PC-3 (cell line): ENCODE data around the gene TNFRSF9. TPM values are rescaled to one million over a fixed set of nuclear protein-coding genes. Genes with fewer than 3 reads are reported as not detected.
A peak's percentile ranks its signal among the peaks of the same experiment; 100 is the strongest.

ENCODE experiments used
- ATAC-seq: fragments of 200-7000 bp; cut with Tn5 transposase; 2 replicates; pipeline ENCODE4 v1.9.1; 2020; ENCODE audit warnings: mild to moderate bottlenecking, moderate library complexity
- Bru-seq: library from RNA; stranded (reverse); fragments of 400-500 nt; gene quantifications from one replicate; lab custom pipeline; 2021; lab: Mats Ljungman, UMichigan
- BruChase-seq, 2 experiments: library from RNA; stranded (reverse); fragments of 400-500 nt; gene quantifications; one replicate each; lab custom pipeline; 2021; lab: Mats Ljungman, UMichigan
- BruUV-seq: library from RNA; stranded (reverse); fragments of 400-500 nt; replicated peaks from 2 replicates; lab custom pipeline; 2021; lab: Mats Ljungman, UMichigan
- CTCF ChIA-PET: fragments of 300-600 bp; sonication (Branson Sonifier 250); formaldehyde crosslinking; loops from one replicate; lab custom pipeline; 2022; ENCODE audit warnings: antibody characterized with exemption; lab: Charles Lee
- POLR2A ChIA-PET: fragments of 300-600 bp; sonication (Branson Sonifier 250); formaldehyde crosslinking; loops from one replicate; lab custom pipeline; 2022; ENCODE audit warnings: antibody characterized with exemption; ENCODE audit not compliant: unreplicated experiment; lab: Charles Lee
- DNase-seq: peaks from one replicate; pipeline ENCODE4 v3.0.0-alpha.2; 2015
- H2AFZ ChIP-seq: fragments of 300-600 bp; sonication (generic); 2 replicates; pipeline ENCODE4 v1.6.0; 2016; ENCODE audit warnings: antibody characterized with exemption, low read length
- H3F3A ChIP-seq: fragments of 300-600 bp; sonication (generic); one replicate; pipeline ENCODE4 v1.6.0; 2017; ENCODE audit warnings: antibody characterized with exemption, low read length, control low read depth, mild to moderate bottlenecking; ENCODE audit not compliant: unreplicated experiment
- H3K27ac ChIP-seq: fragments of 300-600 bp; sonication (generic); 2 replicates; pipeline ENCODE4 v1.5.1; 2016; ENCODE audit warnings: mild to moderate bottlenecking, low read length
- H3K27me3 ChIP-seq: fragments of 300-600 bp; sonication (generic); 2 replicates; pipeline ENCODE4 v1.6.1; 2016; ENCODE audit warnings: low read length, mixed read lengths
- H3K36me3 ChIP-seq: fragments of 300-600 bp; sonication (generic); 2 replicates; pipeline ENCODE4 v1.6.1; 2016; ENCODE audit warnings: low read depth, mixed run types, low read length, mixed read lengths
- H3K4me1 ChIP-seq: fragments of 300-600 bp; sonication (generic); 2 replicates; pipeline ENCODE4 v1.5.1; 2016; ENCODE audit warnings: low read length; ENCODE audit not compliant: insufficient read depth
- H3K4me2 ChIP-seq: fragments of 300-600 bp; sonication (generic); 2 replicates; pipeline ENCODE4 v1.6.0; 2016; ENCODE audit warnings: low read length
- H3K4me3 ChIP-seq: fragments of 300-600 bp; sonication (generic); 2 replicates; pipeline ENCODE4 v1.5.1; 2016; ENCODE audit warnings: mild to moderate bottlenecking, low read length, mixed read lengths
- H3K79me2 ChIP-seq: fragments of 300-600 bp; sonication (generic); 2 replicates; pipeline ENCODE4 v1.6.1; 2017; ENCODE audit warnings: low read length, mixed read lengths
- H3K9ac ChIP-seq: fragments of 300-600 bp; sonication (generic); 2 replicates; pipeline ENCODE4 v1.6.0; 2016; ENCODE audit warnings: mild to moderate bottlenecking, low read length
- H3K9me2 ChIP-seq: fragments of 300-600 bp; sonication (generic); replicated peaks from 2 replicates; pipeline ENCODE4 v1.6.1; 2016; ENCODE audit warnings: mixed run types, low read length, mixed read lengths
- H3K9me3 ChIP-seq: fragments of 300-600 bp; sonication (generic); 2 replicates; pipeline ENCODE4 v1.6.1; 2016; ENCODE audit warnings: low read length, mixed read lengths
- H4K20me1 ChIP-seq: fragments of 300-600 bp; sonication (generic); 2 replicates; pipeline ENCODE4 v1.6.1; 2016; ENCODE audit warnings: low read length, mixed read lengths
- CTCF ChIP-seq: fragments of 300-600 bp; sonication (generic); conservative IDR thresholded peaks from 2 replicates; pipeline ENCODE4 v1.5.1; 2017; ENCODE audit warnings: antibody characterized with exemption, low read depth, mild to moderate bottlenecking, low read length
- EZH2 ChIP-seq: fragments of 300-600 bp; sonication (generic); IDR thresholded peaks from one replicate; pipeline ENCODE4 v1.6.1; 2017; ENCODE audit warnings: antibody characterized with exemption, mild to moderate bottlenecking, low read length; ENCODE audit not compliant: unreplicated experiment
- EZH2phosphoT487 ChIP-seq: fragments of 300-600 bp; sonication (generic); IDR thresholded peaks from 2 replicates; pipeline ENCODE4 v1.6.1; 2018; ENCODE audit warnings: mild to moderate bottlenecking, antibody characterized with exemption, low read length, borderline replicate concordance
- intact Hi-C: fragments of 100-400 bp; cut with micrococcal nuclease; formaldehyde crosslinking; loops from 2 replicates; pipeline ENCODE4 v1.9.0; 2023
- long read RNA-seq: library from polyadenylated mRNA; unstranded; transcript quantifications from one replicate; pipeline ENCODE4 v2.0.0, GENCODE V29; 2021; ENCODE audit not compliant: unreplicated experiment
- total RNA-seq: library from RNA; depleted of rRNA; stranded (reverse); fragments of >200 nt; gene quantifications from 2 replicates; pipeline ENCODE4 v1.2.3, GENCODE V29; 2014; rRNA removed

TNFRSF9 gene
- 0.04 and 0.06 TPM in 2 replicates for total RNA-seq
- Bru-seq, nascent RNA: percentile 18 among the genes with signal in this experiment
- percentile 42 among the genes with signal in this experiment for BruChase-seq, experiment 1, labeled RNA remaining after a 6-hour chase
- percentile 32 among the genes with signal in this experiment for BruChase-seq, experiment 2, labeled RNA remaining after a 2-hour chase
- long read RNA-seq: 0 reads

- Histone ChIP-seq H3K27ac (no peak within 1 kb of the TSS), H3K4me2 (no peak within 1 kb of the TSS), H3K9ac (no peak within 1 kb of the TSS), H3K9me3 (no peaks in the 10 kb centered on the region), H4K20me1 (no peaks in the 10 kb centered on the region), H3K4me1 (peaks cover 9% of the 10 kb centered on the region; the same call in 1 of the 2 replicates), H3F3A (no peaks in the 10 kb centered on the region), H3K36me3 (no peaks in the 10 kb centered on the region), H2AFZ (no peak within 1 kb of the TSS), H3K79me2 (no peaks in the 10 kb centered on the region), H3K9me2 (no peaks in the 10 kb centered on the region), H3K4me3 (no peak within 1 kb of the TSS), H3K27me3 (peaks cover 24% of the 10 kb centered on the region)
- ChIA-PET CTCF (no interaction called here), POLR2A (interaction anchor here (0.7 kb wide), 1 partner anchor 32 kb away, joined by 4 read pairs; no protein-coding TSS in a partner anchor)
- BruUV-seq: no TSS peak
- intact Hi-C loops: no loop called here
- TF ChIP-seq CTCF: no peak
- no peak for TF ChIP-seq EZH2phosphoT487
- no peak for TF ChIP-seq EZH2
- ATAC-seq: peak; percentile 49; the same call in 1 of the 2 replicates
- DNase-seq: peak; percentile 38
These were observed at the start of gene TNFRSF9 for GRCh38 chr1:7940745-7941436. Gene TNFRSF9, minus strand, starts transcription at chr1:7940839. Its CDS starts 845 bp downstream, at chr1:7939994.

GRCh38 chr1:7989762-7990428 lies 49.3 kb upstream of the TNFRSF9 start:
- Histone ChIP-seq H3K9me3 (no peaks in the 10 kb centered on the region), H3K9ac (no peak overlapping the region), H2AFZ (no peak overlapping the region), H3K9me2 (no peaks in the 10 kb centered on the region), H3F3A (no peaks in the 10 kb centered on the region), H3K27me3 (no peaks in the 10 kb centered on the region), H3K4me3 (no peak overlapping the region), H3K4me2 (no peak overlapping the region), H3K27ac (no peak overlapping the region), H3K4me1 (no peaks in the 10 kb centered on the region), H4K20me1 (no peaks in the 10 kb centered on the region), H3K36me3 (peaks cover 25% of the 10 kb centered on the region), H3K79me2 (no peaks in the 10 kb centered on the region)
- no TSS peak for BruUV-seq
- no peak for DNase-seq
- intact Hi-C loops: no loop called here
- TF ChIP-seq EZH2: no peak
- no peak for TF ChIP-seq EZH2phosphoT487
- CTCF ChIA-PET: no interaction called here
- POLR2A ChIA-PET: interaction anchor here (0.7 kb wide), 1 partner anchor 51 kb away, joined by 4 read pairs; no protein-coding TSS in a partner anchor
- no peak for ATAC-seq

- BruUV-seq: no TSS peak
- no peaks in the 10 kb centered on the region for H3K9me2 ChIP-seq
- intact Hi-C loops: no loop called here
- H3K4me3 ChIP-seq: no peak overlapping the region
- POLR2A ChIA-PET: interaction anchor here (0.5 to 0.7 kb wide), 3 partner anchors 72 to 253 kb away, joined by 6 to 20 read pairs (median 7); no protein-coding TSS in a partner anchor
- no peaks in the 10 kb centered on the region for H4K20me1 ChIP-seq
- TF ChIP-seq EZH2: no peak
- TF ChIP-seq CTCF: no peak
- no peak for TF ChIP-seq EZH2phosphoT487
- H3K27me3 ChIP-seq: no peaks in the 10 kb centered on the region
- no peaks in the 10 kb centered on the region for H3K79me2 ChIP-seq
- no peaks in the 10 kb centered on the region for H3K4me1 ChIP-seq
- no peaks in the 10 kb centered on the region for H3F3A ChIP-seq
- CTCF ChIA-PET: interaction anchor here (0.6 kb wide), 1 partner anchor 25 kb away, joined by 3 read pairs; no protein-coding TSS in a partner anchor
- H3K9ac ChIP-seq: no peak overlapping the region
- no peak overlapping the region for H3K27ac ChIP-seq
- DNase-seq (peak; percentile 70), ATAC-seq (peak; percentile 64)
- H2AFZ ChIP-seq: no peak overlapping the region
- peaks cover 38% of the 10 kb centered on the region for H3K36me3 ChIP-seq
- H3K4me2 ChIP-seq: no peak overlapping the region
- H3K9me3 ChIP-seq: no peaks in the 10 kb centered on the region
These were observed 47.9 kb upstream of the TNFRSF9 start for GRCh38 chr1:7988576-7988975.
